Fibroblast of mammary gland (primary cell): Measurements from ENCODE around the gene EIF2AK2.

Source experiments
- DNase-seq: peaks from one replicate; pipeline ENCODE4 v3.0.0-alpha.2; 2010; ENCODE audit warnings: low read depth
- H3K4me3 ChIP-seq: 2 replicates; pipeline ENCODE4 v1.5.1; 2011; ENCODE audit warnings: low read depth, mild to moderate bottlenecking, low read length, moderate library complexity; ENCODE audit not compliant: control insufficient read depth
- CTCF ChIP-seq: conservative IDR thresholded peaks from 2 replicates; pipeline ENCODE4 v1.5.1; 2011; ENCODE audit warnings: low read depth, low read length, inconsistent platforms; ENCODE audit not compliant: control insufficient read depth, insufficient read depth

The EIF2AK2 gene

DNA sequence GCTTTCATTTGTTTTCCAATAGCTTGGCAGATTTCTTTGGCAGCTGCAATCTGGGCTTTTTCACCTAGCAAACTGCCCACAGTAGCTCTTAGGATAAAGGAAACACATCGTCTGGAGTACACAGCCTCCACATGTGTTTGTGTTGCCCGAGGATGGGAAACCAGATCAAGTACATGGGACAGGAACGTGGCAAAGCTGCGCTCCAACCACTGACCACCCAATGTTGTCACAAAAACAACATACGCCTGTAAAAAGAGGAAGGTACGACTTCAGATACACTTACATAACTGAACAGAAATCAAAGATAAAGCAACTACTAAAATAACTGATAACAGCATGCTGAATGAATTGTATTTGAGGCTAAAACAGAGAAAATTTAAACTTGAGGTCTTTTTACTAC is 88.1 kb downstream of the EIF2AK2 start:
- TF ChIP-seq CTCF: no peak
- no peak overlapping the region for H3K4me3 ChIP-seq
- no peak for DNase-seq

GRCh38 chr2:37061776-37062175 is 95.0 kb downstream of the EIF2AK2 start:
- no peak overlapping the region for H3K4me3 ChIP-seq
- TF ChIP-seq CTCF: no peak
- no peak for DNase-seq

- no peak for TF ChIP-seq CTCF
- H3K4me3 ChIP-seq: no peak overlapping the region
- no peak for DNase-seq
These were observed 95.6 kb downstream of the EIF2AK2 start for GRCh38 chr2:37061013-37061711.

DNA sequence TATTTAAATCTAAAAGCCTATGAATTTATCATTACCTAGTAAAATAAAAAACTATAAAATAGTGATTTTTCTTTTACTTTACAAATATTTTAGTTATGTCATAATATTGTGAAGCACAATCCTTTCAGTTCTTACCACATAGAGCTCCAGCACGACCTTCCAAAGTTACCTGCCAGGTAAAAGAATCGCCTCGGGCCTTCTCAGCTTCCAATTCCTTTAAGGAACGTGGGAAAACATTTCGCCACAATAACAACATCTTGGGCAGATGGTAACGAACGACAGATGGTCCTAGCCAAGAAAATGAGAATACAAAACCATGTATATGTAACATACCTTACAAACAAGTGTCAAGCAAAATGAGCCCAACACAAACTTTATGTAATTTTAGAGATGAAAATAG is 96.3 kb downstream of the EIF2AK2 start:
- no peak for DNase-seq
- H3K4me3 ChIP-seq: no peak overlapping the region
- TF ChIP-seq CTCF: no peak

- TF ChIP-seq CTCF: no peak
- H3K4me3 ChIP-seq: no peak overlapping the region
- no peak for DNase-seq
These were observed 96.9 kb downstream of the EIF2AK2 start for GRCh38 chr2:37059841-37060240.

GRCh38 chr2:37052600-37053332 is 104.0 kb downstream of the EIF2AK2 start:
- TF ChIP-seq CTCF: no peak
- no peak for DNase-seq
- no peak overlapping the region for H3K4me3 ChIP-seq
